Measurements from ENCODE around the gene SLC52A3.

SLC52A3 gene

DNA sequence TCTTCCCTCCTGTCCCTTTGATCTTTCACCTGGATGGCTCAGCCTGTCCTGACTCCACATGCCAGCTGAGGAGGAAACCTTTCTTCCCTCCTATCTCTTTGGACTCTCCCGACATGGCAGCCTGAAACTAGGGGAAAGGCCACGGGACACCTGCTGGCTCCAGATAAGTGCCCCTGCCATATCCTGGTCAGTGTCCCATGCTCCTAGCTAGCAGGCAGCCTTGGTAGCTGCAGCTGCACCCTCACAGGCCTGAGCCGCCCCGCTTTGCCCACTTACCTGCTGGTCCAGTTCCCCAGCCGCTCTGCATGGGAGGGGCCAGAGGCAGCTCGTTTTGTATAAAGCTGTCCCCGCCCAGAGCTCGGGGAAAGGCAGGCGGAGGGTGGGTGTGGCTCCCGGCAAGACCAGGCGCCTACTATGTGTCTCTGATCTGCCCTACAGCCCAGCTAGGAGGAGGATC lies 7.4 kb upstream of the SLC52A3 start:
- no peak for DNase-seq (ENCODE audit: low spot score)
- TF ChIP-seq, protein P1, sequence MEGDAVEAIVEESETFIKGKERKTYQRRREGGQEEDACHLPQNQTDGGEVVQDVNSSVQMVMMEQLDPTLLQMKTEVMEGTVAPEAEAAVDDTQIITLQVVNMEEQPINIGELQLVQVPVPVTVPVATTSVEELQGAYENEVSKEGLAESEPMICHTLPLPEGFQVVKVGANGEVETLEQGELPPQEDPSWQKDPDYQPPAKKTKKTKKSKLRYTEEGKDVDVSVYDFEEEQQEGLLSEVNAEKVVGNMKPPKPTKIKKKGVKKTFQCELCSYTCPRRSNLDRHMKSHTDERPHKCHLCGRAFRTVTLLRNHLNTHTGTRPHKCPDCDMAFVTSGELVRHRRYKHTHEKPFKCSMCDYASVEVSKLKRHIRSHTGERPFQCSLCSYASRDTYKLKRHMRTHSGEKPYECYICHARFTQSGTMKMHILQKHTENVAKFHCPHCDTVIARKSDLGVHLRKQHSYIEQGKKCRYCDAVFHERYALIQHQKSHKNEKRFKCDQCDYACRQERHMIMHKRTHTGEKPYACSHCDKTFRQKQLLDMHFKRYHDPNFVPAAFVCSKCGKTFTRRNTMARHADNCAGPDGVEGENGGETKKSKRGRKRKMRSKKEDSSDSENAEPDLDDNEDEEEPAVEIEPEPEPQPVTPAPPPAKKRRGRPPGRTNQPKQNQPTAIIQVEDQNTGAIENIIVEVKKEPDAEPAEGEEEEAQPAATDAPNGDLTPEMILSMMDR (IDR thresholded peaks at IDR 0.05; ENCODE audit: extremely low read depth, missing control alignments): no peak

DNA sequence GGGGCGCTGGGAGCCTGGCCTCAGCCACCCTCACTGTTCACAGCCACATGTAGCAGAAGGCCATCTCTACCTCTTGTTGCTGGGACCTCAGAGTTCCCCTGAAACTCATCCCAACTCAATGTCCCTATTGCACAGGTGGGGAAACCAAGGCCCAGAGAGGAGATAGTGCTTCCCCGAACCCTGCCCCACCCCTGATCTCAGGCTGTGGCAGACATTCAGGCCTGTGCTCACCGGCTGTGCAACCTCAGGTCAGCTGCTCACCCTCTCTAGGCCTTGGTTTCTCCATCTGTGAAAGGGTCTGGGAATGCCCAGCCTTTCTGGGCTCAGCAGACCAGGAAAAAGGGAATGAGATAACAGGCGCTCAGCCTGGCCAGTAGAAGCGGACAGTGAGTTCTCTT lies 6.4 kb upstream of the SLC52A3 start:
- TF ChIP-seq, protein P1 (IDR thresholded peaks at IDR 0.05; ENCODE audit: extremely low read depth, missing control alignments): no peak
- DNase-seq (ENCODE audit: low spot score): no peak

DNA sequence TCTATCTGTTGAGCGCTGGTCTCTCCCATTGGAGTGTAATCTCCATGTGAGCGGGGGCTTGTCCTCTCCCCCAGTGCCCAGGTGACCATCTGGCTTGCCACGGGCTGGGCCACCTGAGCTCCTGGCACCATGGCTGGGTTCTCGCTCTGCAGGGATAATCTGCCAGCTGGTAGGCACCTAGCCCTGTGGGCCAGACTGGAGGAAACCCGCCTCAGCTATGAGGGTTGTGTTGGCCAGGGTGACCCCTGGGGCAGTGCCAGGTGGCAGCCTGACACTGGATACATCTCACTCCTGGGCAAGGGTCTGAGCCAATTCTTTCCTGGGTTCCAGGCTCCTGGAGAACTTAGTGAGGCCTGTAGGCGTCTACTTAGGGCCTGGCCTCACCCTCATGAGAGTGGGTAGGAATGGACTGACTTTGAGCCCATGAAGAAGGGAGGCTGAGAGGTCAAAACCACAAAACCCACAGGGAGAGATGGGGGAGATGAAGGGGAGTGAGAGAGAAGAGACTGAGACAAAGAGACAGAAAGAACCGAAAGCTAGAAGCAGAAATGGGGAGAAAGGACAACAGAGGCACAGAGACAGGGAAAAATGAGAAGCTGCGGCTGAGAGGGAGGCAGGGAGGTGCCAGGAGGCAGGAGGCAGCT lies 5.8 kb upstream of the SLC52A3 start:
- DNase-seq (ENCODE audit: low spot score): no peak
- TF ChIP-seq, protein P1 (IDR thresholded peaks at IDR 0.05; ENCODE audit: extremely low read depth, missing control alignments): no peak

DNA sequence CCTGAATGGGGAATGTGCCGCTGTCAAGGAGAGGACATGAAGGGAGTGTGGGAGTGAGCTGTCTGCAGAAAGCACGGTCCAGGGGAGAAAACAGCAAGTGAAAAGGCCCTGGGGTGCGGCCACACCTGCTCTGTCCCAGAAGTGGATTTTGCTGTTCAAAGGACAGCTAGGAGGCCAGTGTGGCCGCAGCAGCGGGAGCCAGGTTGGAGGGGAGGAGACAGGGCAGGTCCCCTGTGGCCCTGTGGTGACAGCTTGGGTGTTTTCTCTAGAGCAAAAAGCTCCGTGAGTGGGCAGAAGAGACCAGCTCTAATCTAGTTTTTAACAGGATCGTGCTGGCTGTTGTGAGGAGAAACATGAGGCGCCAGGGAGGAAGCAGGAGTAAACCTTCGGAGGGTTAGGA lies 4.5 kb upstream of the SLC52A3 start:
- TF ChIP-seq, protein P1 (IDR thresholded peaks at IDR 0.05; ENCODE audit: extremely low read depth, missing control alignments): no peak
- no peak for DNase-seq (ENCODE audit: low spot score)

DNA sequence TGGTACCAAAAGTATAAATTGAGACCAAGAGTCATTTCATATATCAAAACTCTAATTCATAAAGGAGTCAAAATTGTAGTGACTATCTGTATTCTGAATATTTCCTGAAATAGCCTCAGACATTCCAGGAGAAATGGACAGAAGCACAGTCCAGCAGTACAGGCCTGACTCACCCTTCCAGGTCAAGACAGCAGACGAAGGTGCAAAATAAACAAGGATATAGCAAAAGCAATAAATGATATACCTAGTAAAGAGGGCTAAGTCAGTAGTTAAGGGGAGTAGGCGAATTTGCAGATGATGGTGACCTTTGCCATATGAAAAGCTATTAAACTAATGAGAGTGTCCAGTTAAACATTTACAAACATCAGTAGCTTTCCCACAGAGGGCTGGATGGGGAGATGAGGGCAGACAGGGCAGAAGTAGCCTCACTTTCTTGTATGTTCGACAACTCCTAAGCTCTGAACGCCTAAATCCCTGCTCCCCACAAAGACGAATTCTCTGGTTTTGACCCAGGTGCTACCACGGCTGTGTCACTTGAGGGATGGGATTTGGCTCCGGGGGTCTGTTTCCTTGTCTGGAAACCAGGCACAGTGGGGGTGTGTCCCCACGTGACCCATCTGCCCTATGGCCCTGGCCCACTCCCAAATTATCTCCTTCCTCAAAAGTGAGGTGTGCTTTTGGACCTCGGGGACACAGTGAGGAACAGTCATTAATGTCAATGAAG lies 3.6 kb upstream of the SLC52A3 start:
- DNase-seq (ENCODE audit: low spot score): no peak
- TF ChIP-seq, protein P1 (IDR thresholded peaks at IDR 0.05; ENCODE audit: extremely low read depth, missing control alignments): no peak

DNA sequence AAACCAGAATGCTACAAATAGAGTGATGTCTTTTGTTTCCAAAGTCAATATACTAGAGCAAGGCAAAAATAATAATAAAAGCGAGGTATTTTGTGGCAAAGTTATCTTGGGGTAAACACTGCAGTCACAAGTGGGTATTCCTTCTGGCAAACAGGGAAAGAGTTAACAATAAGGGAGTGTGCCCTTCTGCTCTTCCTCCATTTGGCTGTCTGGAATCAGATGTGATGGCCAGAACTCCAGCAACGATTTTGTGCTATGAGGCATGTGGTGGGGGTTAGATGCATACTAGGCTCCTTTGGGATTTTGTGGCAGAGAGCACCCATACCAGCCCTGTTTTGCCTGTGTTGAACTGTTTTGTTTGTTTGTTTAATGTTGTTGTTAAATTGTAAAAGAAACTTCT lies 2.4 kb upstream of the SLC52A3 start:
- no peak for DNase-seq (ENCODE audit: low spot score)
- TF ChIP-seq, protein P1 (IDR thresholded peaks at IDR 0.05; ENCODE audit: extremely low read depth, missing control alignments): no peak

DNA sequence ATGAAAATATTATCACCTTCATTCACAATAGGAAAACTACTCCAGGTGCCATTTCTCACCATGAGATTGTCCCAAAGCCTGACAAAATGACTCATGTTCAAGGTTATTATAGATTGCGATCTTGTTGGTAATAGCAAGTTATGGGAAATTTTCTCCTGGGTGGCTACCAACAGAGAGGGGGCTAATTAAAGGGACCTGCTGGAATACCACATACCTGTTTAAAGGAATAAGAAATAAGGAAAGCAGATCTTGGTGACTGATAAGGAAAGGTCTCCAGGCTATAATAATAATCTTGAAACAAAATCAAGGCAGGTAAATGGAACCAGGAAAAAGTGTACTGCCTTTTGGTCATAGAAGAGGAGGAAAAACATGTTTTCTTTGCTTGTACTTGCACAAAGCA lies 1.4 kb downstream of the SLC52A3 start:
- DNase-seq (ENCODE audit: low spot score): no peak
- TF ChIP-seq, protein P1 (IDR thresholded peaks at IDR 0.05; ENCODE audit: extremely low read depth, missing control alignments): no peak

Measured in GM20000 (cell line).